OCI-LY7 (cell line): ENCODE data around the gene RTN4. TPM values are rescaled to one million over a fixed set of nuclear protein-coding genes. Genes with fewer than 3 reads are reported as not detected.

Experiments
- BruUV-seq: library from RNA; stranded (reverse); fragments of 400-500 nt; replicated peaks from 2 replicates; lab custom pipeline; 2021; lab: Mats Ljungman, UMichigan
- CTCF ChIA-PET: fragments of 300-600 bp; sonication (Branson Sonifier 250); formaldehyde crosslinking; loops from one replicate; lab custom pipeline; 2022; ENCODE audit warnings: antibody characterized with exemption; ENCODE audit not compliant: unreplicated experiment; lab: Charles Lee
- POLR2A ChIA-PET: fragments of 300-600 bp; sonication (Branson Sonifier 250); formaldehyde crosslinking; loops from one replicate; lab custom pipeline; 2022; ENCODE audit warnings: antibody characterized with exemption; lab: Charles Lee
- DNase-seq: peaks from one replicate; pipeline ENCODE4 v3.0.0-alpha.2; 2015; ENCODE audit warnings: low spot score
- H2AFZ ChIP-seq: fragments of 200-600 bp; sonication (generic), shearing (Covaris generic); 2 replicates; pipeline ENCODE4 v1.6.1; 2014; ENCODE audit warnings: mild to moderate bottlenecking, antibody characterized with exemption, low read length, moderate library complexity
- H3K27ac ChIP-seq: fragments of 200-600 bp; sonication (generic); 2 replicates; pipeline ENCODE4 v1.5.1; 2014; ENCODE audit warnings: mixed run types, low read depth, mild to moderate bottlenecking, moderate library complexity, low read length, inconsistent platforms; ENCODE audit not compliant: poor library complexity, severe bottlenecking
- H3K36me3 ChIP-seq: fragments of 200-600 bp; sonication (generic); 2 replicates; pipeline ENCODE4 v1.6.1; 2014; ENCODE audit warnings: mild to moderate bottlenecking, antibody characterized with exemption, low read length, moderate library complexity, mixed read lengths; ENCODE audit not compliant: insufficient read depth
- H3K4me1 ChIP-seq: fragments of 200-600 bp; sonication (generic); 2 replicates; pipeline ENCODE4 v1.5.1; 2014; ENCODE audit warnings: mild to moderate bottlenecking, low read length; ENCODE audit not compliant: insufficient read depth, poor library complexity, severe bottlenecking
- H3K4me2 ChIP-seq: fragments of 200-600 bp; sonication (generic); 2 replicates; pipeline ENCODE4 v1.6.1; 2014; ENCODE audit warnings: mild to moderate bottlenecking, low read length
- H3K4me3 ChIP-seq: fragments of 200-600 bp; sonication (generic); 2 replicates; pipeline ENCODE4 v1.5.1; 2014; ENCODE audit warnings: mild to moderate bottlenecking, low read depth, low read length; ENCODE audit not compliant: poor library complexity, severe bottlenecking
- H3K79me2 ChIP-seq: fragments of 200-600 bp; sonication (generic); 2 replicates; pipeline ENCODE4 v1.6.1; 2016; ENCODE audit warnings: low read depth, mild to moderate bottlenecking, low read length, moderate library complexity, mixed read lengths; ENCODE audit not compliant: insufficient read depth
- H3K9me2 ChIP-seq: fragments of 200-600 bp; sonication (generic); 2 replicates; pipeline ENCODE4 v1.6.1; 2016; ENCODE audit warnings: mild to moderate bottlenecking, low read length, mixed read lengths; ENCODE audit not compliant: insufficient read depth
- H3K9me3 ChIP-seq: fragments of 200-600 bp; sonication (generic); 2 replicates; pipeline ENCODE4 v1.6.1; 2014; ENCODE audit warnings: mild to moderate bottlenecking, mixed run types, low read length, mixed read lengths
- H4K20me1 ChIP-seq: fragments of 200-600 bp; sonication (generic); 2 replicates; pipeline ENCODE4 v1.6.1; 2014; ENCODE audit warnings: mild to moderate bottlenecking, antibody characterized with exemption, low read length, moderate library complexity, mixed read lengths; ENCODE audit not compliant: insufficient read depth
- EZH2phosphoT487 ChIP-seq: fragments of 200-600 bp; sonication (generic); IDR thresholded peaks from 2 replicates; pipeline ENCODE4 v1.6.1; 2018; ENCODE audit warnings: low read depth, borderline replicate concordance, mild to moderate bottlenecking, mixed run types, antibody characterized with exemption, low read length, moderate library complexity, mixed read lengths
- intact Hi-C: fragments of 100-400 bp; cut with micrococcal nuclease; formaldehyde crosslinking; loops from one replicate; pipeline ENCODE4 v1.10.0; 2022; ENCODE audit not compliant: unreplicated experiment
- small RNA-seq: library from RNA; depleted of rRNA; stranded (forward); fragments of <200 nt; gene quantifications from one replicate; pipeline ENCODE3, GENCODE V24; 2014
- total RNA-seq, 2 experiments: library from RNA; depleted of rRNA in 1 of 2; stranded (reverse); fragments of >200 nt in 1 of 2; shearing (Covaris generic) in 1 of 2; gene quantifications; 2 replicates each; pipeline ENCODE4 v1.2.3, GENCODE V29; 2014 to 2022
- TF ChIP-seq, protein P1 (sequence below): fragments of 200-600 bp; sonication (generic); conservative IDR thresholded peaks from 2 replicates; pipeline ENCODE4 v1.5.1; 2014; ENCODE audit warnings: mild to moderate bottlenecking, antibody characterized with exemption, low read length, moderate library complexity, mixed read lengths

The RTN4 gene
- total RNA-seq, 2 experiments from 2014 or later = 36.5 to 75.2 TPM

DNA sequence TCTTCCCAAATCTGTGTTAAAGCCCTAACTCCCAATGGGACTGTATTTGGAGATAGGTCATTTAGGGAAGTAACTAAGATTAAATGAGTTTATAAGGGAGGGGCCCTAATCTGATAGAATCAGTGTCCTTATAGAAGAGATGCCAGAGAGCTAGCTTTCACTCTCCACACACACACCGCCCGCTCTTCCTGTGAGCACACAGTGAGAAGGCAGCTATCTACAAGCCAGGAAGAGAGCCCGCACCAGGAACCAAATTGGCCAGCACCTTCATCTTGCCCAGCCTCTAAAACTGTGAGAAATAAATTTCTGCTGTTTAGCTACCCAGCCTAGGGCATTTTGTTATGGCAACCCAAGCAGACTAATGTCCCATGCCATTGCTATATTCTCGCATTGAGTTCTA is 125.2 kb downstream of the RTN4 start:
- no peaks in the 10 kb centered on the region for H3K9me2 ChIP-seq
- no peak overlapping the region for H3K4me3 ChIP-seq
- ChIA-PET CTCF (no interaction called here), POLR2A (no interaction called here)
- H3K4me1 ChIP-seq = no peaks in the 10 kb centered on the region
- H3K9me3 ChIP-seq = peaks cover 28% of the 10 kb centered on the region; the same call in 1 of the 2 replicates
- DNase-seq = no peak
- H3K79me2 ChIP-seq = no peaks in the 10 kb centered on the region
- peaks cover 93% of the 10 kb centered on the region for H3K36me3 ChIP-seq
- H4K20me1 ChIP-seq = no peaks in the 10 kb centered on the region
- no peak overlapping the region for H3K4me2 ChIP-seq
- no peak for TF ChIP-seq EZH2phosphoT487
- TF ChIP-seq, protein P1, sequence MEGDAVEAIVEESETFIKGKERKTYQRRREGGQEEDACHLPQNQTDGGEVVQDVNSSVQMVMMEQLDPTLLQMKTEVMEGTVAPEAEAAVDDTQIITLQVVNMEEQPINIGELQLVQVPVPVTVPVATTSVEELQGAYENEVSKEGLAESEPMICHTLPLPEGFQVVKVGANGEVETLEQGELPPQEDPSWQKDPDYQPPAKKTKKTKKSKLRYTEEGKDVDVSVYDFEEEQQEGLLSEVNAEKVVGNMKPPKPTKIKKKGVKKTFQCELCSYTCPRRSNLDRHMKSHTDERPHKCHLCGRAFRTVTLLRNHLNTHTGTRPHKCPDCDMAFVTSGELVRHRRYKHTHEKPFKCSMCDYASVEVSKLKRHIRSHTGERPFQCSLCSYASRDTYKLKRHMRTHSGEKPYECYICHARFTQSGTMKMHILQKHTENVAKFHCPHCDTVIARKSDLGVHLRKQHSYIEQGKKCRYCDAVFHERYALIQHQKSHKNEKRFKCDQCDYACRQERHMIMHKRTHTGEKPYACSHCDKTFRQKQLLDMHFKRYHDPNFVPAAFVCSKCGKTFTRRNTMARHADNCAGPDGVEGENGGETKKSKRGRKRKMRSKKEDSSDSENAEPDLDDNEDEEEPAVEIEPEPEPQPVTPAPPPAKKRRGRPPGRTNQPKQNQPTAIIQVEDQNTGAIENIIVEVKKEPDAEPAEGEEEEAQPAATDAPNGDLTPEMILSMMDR = no peak
- no peak overlapping the region for H3K27ac ChIP-seq
- H2AFZ ChIP-seq = no peak overlapping the region
- BruUV-seq = no TSS peak
- intact Hi-C loops = no loop called here

DNA sequence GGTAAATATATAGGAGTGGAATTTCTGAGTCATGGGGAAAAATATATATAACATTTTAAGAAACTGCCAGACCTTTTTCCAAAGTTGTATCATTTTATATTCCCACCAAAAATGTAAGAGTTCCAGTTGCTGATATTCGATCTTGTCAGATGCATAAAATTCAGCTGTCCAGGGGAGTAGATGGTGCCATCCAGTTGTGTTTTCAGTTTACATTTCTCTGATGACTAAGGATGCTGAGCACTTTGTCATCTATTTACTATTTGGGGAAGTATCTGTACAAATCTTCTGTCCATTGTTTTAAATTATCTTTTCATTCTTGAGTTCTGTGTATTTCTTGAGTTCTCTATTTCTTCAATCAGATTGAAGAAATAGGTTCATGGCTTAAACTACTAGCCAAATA is 126.1 kb downstream of the RTN4 start:
- no peak for DNase-seq
- TF ChIP-seq EZH2phosphoT487 = no peak
- TF ChIP-seq, protein P1 = no peak
- no peaks in the 10 kb centered on the region for H3K79me2 ChIP-seq
- H2AFZ ChIP-seq = no peak overlapping the region
- ChIA-PET CTCF (no interaction called here), POLR2A (interaction anchor here (0.5 to 1.3 kb wide), 6 partner anchors 10 to 250 kb away, joined by 3 to 6 read pairs (median 4); no protein-coding TSS in a partner anchor)
- intact Hi-C loops = no loop called here
- no peaks in the 10 kb centered on the region for H4K20me1 ChIP-seq
- no peaks in the 10 kb centered on the region for H3K4me1 ChIP-seq
- no TSS peak for BruUV-seq
- peaks cover 93% of the 10 kb centered on the region for H3K36me3 ChIP-seq
- H3K27ac ChIP-seq = no peak overlapping the region
- H3K9me2 ChIP-seq = no peaks in the 10 kb centered on the region
- peaks cover 28% of the 10 kb centered on the region; the same call in 1 of the 2 replicates for H3K9me3 ChIP-seq
- no peak overlapping the region for H3K4me2 ChIP-seq
- H3K4me3 ChIP-seq = no peak overlapping the region

Small RNAs within 50 kb of the gene (small RNA-seq; reads per million reads assigned to genes)
- gene RNU6-433P = not detected

Other genes starting within 250 kb of the RTN4 start
- gene CLHC1, start 181.8 kb upstream of the RTN4 start, total RNA-seq (2014; rRNA removed; shearing (Covaris generic)) = 12.4 and 28.5 TPM in 2 replicates
- gene CLHC1, start 181.8 kb upstream of the RTN4 start, total RNA-seq (2022) = 28.5 and 32.1 TPM in 2 replicates
- 1,716 and 1,995 TPM in 2 replicates for gene RPS27A, start 182.2 kb upstream of the RTN4 start, total RNA-seq (2014; rRNA removed; shearing (Covaris generic))
- 1,406 and 1,456 TPM in 2 replicates for gene RPS27A, start 182.2 kb upstream of the RTN4 start, total RNA-seq (2022)
- gene MTIF2, start 218.8 kb upstream of the RTN4 start, total RNA-seq (2014; rRNA removed; shearing (Covaris generic)) = 33.5 and 41.4 TPM in 2 replicates
- gene MTIF2, start 218.8 kb upstream of the RTN4 start, total RNA-seq (2022) = 44.3 and 47.1 TPM in 2 replicates